Tibial nerve (tissue), 4 donors: ENCODE measurements around the gene LTV1.

ENCODE experiments used
- CTCF ChIP-seq, 5 experiments: fragments of 200-600 bp in 3 of 5; fragments of 450-650 bp in 2 of 5; sonication (generic) in 3 of 5; IDR thresholded peaks; one replicate each; pipeline ENCODE4 v1.5.1; 2016 to 2019; ENCODE audit warnings: antibody characterized with exemption in 5 of 5, mild to moderate bottlenecking in 3 of 5, moderate library complexity in 2 of 5
- EP300 ChIP-seq, 2 donors: sonication (generic); formaldehyde crosslinking; IDR thresholded peaks; one replicate each; pipeline ENCODE4 v1.6.1; 2017; ENCODE audit warnings: antibody characterized with exemption in 2 of 2, mild to moderate bottlenecking in 1 of 2
- POLR2A ChIP-seq, 2 donors: fragments of 450-650 bp; IDR thresholded peaks; one replicate each; pipeline ENCODE4 v1.6.1; 2017; ENCODE audit warnings: antibody characterized with exemption in 2 of 2, mild to moderate bottlenecking in 2 of 2, moderate library complexity in 2 of 2

GRCh38 chr6:143864234-143864633 lies 21.1 kb downstream of the LTV1 start, which contains the start of gene ZC2HC1B:
- TF ChIP-seq CTCF (IDR thresholded peaks at IDR 0.05) (no peak), POLR2A (IDR thresholded peaks at IDR 0.05) (no peak), EP300 (IDR thresholded peaks at IDR 0.05) (no peak)
